Sigmoid colon (tissue), 4 donors: Measurements from ENCODE around the gene KRT6C.

Experiments
- CTCF ChIP-seq, 4 experiments: fragments of 450-650 bp in 3 of 4; fragments of 200-600 bp in 1 of 4; IDR thresholded peaks; one replicate each; pipeline ENCODE4 v1.5.1; 2016 to 2019; ENCODE audit warnings: antibody characterized with exemption in 4 of 4, mild to moderate bottlenecking in 3 of 4, moderate library complexity in 2 of 4
- EP300 ChIP-seq, 4 donors: sonication (generic); formaldehyde crosslinking; IDR thresholded peaks; one replicate each; pipeline ENCODE4 v1.6.1; 2017; ENCODE audit warnings: antibody characterized with exemption in 4 of 4
- POLR2A ChIP-seq, 2 donors: fragments of 450-650 bp; IDR thresholded peaks; one replicate each; pipeline ENCODE4 v1.6.1; 2016; ENCODE audit warnings: antibody characterized with exemption in 2 of 2, mild to moderate bottlenecking in 2 of 2, moderate library complexity in 2 of 2
- POLR2AphosphoS5 ChIP-seq, 4 donors: sonication (generic); formaldehyde crosslinking; IDR thresholded peaks; one replicate each; pipeline ENCODE4 v1.6.1; 2017; ENCODE audit warnings: antibody characterized with exemption in 4 of 4

- no peak for TF ChIP-seq CTCF (IDR thresholded peaks at IDR 0.05)
- TF ChIP-seq EP300 (IDR thresholded peaks at IDR 0.05), result no peak
- no peak for TF ChIP-seq POLR2A (IDR thresholded peaks at IDR 0.05)
- no peak for TF ChIP-seq POLR2AphosphoS5 (IDR thresholded peaks at IDR 0.05)
Measured at GRCh38 chr12:52493172-52493571, 19.6 kb upstream of the KRT6C start, which contains the start of gene KRT6A.
